ENCODE results near the gene C3orf49. TPM values are rescaled to one million over a fixed set of nuclear protein-coding genes. Genes with fewer than 3 reads are reported as not detected.
A peak's percentile ranks its signal among the peaks of the same experiment; 100 is the strongest.

The C3orf49 gene
- total and polyA plus RNA-seq, 2 of the 13 experiments (the other 11 are each of a cell fraction or from before 2014, with no cell fraction given): not detected

GRCh38 chr3:63864008-63864964 lies 45.2 kb downstream of the C3orf49 start (continued):
- TF ChIP-seq NR3C1 (CRISPR knock-in tag; IDR thresholded peaks at IDR 0.05) (no peak), KDM3A (CRISPR knock-in tag; IDR thresholded peaks at IDR 0.05; ENCODE audit: low read depth) (0 out of 2 replicates have a peak, but pooled peaks have one; percentile 44), ASH2L (IDR thresholded peaks at IDR 0.05; ENCODE audit: insufficient read length, low read depth, low read length) (peak; percentile 64), PRDM10 (CRISPR knock-in tag; IDR thresholded peaks at IDR 0.05; ENCODE audit: low read depth) (no peak), NRL (CRISPR knock-in tag; IDR thresholded peaks at IDR 0.05; ENCODE audit: borderline replicate concordance) (0 out of 2 replicates have a peak, but pooled peaks have one; percentile 60), ELF4 (CRISPR knock-in tag; IDR thresholded peaks at IDR 0.05; ENCODE audit: borderline replicate concordance) (no peak), CSRNP2 (CRISPR knock-in tag; conservative IDR thresholded peaks at IDR 0.05; ENCODE audit: low read depth) (no peak), REXO4 (CRISPR knock-in tag; IDR thresholded peaks at IDR 0.05; ENCODE audit: borderline replicate concordance) (no peak), HMG20A (CRISPR knock-in tag; IDR thresholded peaks at IDR 0.05; ENCODE audit: borderline replicate concordance) (no peak), KDM6A (CRISPR knock-in tag; IDR thresholded peaks at IDR 0.05; ENCODE audit: low read depth) (no peak), SRY (CRISPR knock-in tag; IDR thresholded peaks at IDR 0.05) (0 out of 2 replicates have a peak, but pooled peaks have one; percentile 37), DMTF1 (CRISPR knock-in tag; IDR thresholded peaks at IDR 0.05) (no peak), ZFP82 (CRISPR knock-in tag; IDR thresholded peaks at IDR 0.05; ENCODE audit: borderline replicate concordance) (no peak), MTA3 (CRISPR knock-in tag; IDR thresholded peaks at IDR 0.05) (no peak), MXI1 (IDR thresholded peaks at IDR 0.05; ENCODE audit: borderline replicate concordance, low read depth, low read length) (no peak), TEAD2 (CRISPR knock-in tag; IDR thresholded peaks at IDR 0.05) (no peak), ELF3 (CRISPR knock-in tag; IDR thresholded peaks at IDR 0.05) (no peak), GABPB1 (CRISPR knock-in tag; IDR thresholded peaks at IDR 0.05) (peak; percentile 72; the same call in 1 of the 2 replicates), HNRNPH1 (optimal IDR thresholded peaks at IDR 0.05; ENCODE audit: low read depth, low read length) (no peak), ZNF256 (CRISPR knock-in tag; conservative IDR thresholded peaks at IDR 0.05) (no peak), RARA (CRISPR knock-in tag; IDR thresholded peaks at IDR 0.05) (no peak)

All from HepG2 (cell line).